Measurements from ENCODE around the gene CEMIP. TPM values are rescaled to one million over a fixed set of nuclear protein-coding genes. Genes with fewer than 3 reads are reported as not detected.
"Not testable (repeated sequence)": the region's sequence is repeated elsewhere in the genome, so short reads cannot be mapped to it uniquely, and the experiment has no call there.

Gene CEMIP
- polyA plus RNA-seq, 3 donors: not detected

DNA sequence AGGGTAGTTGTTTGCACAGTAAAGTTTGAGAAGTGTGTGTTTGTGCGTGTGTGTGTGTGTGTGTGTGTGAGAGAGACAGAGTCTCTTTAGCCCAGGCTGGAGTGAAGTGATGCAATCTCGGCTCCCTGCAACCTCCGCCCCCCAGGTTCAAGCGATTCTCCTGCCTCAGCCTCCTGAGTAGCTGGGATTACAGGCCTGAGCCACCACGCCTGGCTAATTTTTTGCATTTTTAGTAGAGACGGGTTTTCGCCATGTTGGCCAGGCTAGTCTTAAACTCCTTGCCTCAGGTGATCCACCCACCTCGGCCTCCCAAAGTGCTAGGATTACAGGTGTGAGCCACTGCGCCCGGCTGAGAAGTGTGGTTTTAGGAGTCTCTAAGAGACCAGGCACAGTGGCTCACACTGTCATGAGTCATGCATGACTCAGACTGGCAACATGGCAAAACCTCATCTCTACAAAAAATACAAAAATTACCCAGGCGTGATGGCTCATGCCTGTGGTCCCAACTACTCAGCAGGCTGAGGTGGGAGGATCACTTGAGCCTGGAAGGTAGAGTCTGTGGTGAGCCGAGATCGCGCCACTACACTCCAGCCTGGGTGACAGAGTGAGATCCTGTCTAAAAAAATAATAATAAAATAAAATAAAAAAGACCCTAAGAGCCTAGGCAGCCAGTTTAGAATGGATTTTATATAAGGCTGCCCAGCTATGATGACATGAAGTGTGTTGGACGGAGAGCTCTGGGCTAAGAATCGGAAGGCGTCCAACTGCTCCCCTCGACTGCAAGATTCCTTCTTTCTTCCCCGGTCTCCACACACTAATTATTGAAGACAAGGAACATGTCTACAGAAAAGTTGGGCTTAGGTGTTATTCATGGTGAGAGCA is 176.6 kb downstream of the CEMIP start:
- H3K9ac ChIP-seq (ENCODE audit: insufficient read depth, low read length, poor library complexity, severe bottlenecking); H3K9me3 ChIP-seq (replicated peaks in 1 of 2; ENCODE audit: control insufficient read depth in 1 of 2, insufficient read depth in 1 of 2, low read length in 2 of 2); intact Hi-C loops (cut with micrococcal nuclease); H3K79me2 ChIP-seq (ENCODE audit: insufficient read depth, low read length); H4K20me1 ChIP-seq (ENCODE audit: insufficient read depth, low read length); H3K27ac ChIP-seq (ENCODE audit: low read depth in 1 of 2, low read length in 2 of 2); H3K27me3 ChIP-seq (ENCODE audit: control insufficient read depth in 2 of 2, insufficient read depth in 2 of 2, low read length in 2 of 2); H2AFZ ChIP-seq (ENCODE audit: insufficient read depth, low read depth, low read length, poor library complexity, severe bottlenecking); H3K27me3 Mint-ChIP-seq (ENCODE audit: low read depth in 3 of 3); H3K9me3 Mint-ChIP-seq; H3K4me2 ChIP-seq (replicated peaks; ENCODE audit: extremely low read depth, low read length, poor library complexity, severe bottlenecking); H3K4me3 ChIP-seq (replicated peaks in 1 of 3; ENCODE audit: low read depth in 2 of 3, low read length in 3 of 3): not testable (repeated sequence)
- peak overlapping the region in 5 of 7 donors; percentile 59 to 82 (median 67) for H3K27ac Mint-ChIP-seq
- H3K4me3 Mint-ChIP-seq: peak overlapping the region in 1 of 2 donors; percentile 19
- Histone ChIP-seq H3K36me3 (replicated peaks in 1 of 2; ENCODE audit: control insufficient read depth in 1 of 2, insufficient read depth in 2 of 2, low read length in 2 of 2) (peaks cover 24 to 37% of the 10 kb centered on the region in 2 donors), H3K4me1 (ENCODE audit: control insufficient read depth in 1 of 2, insufficient read depth in 2 of 2, low read length in 2 of 2) (peaks cover 17% of the 10 kb centered on the region in 2 donors)
- peak; percentile 53 to 83 (median 62) for DNase-seq
- WGBS (ENCODE audit: insufficient coverage): 73% methylated on average over 6 of the region's 19 CpGs
- peaks cover 43 to 55% of the 10 kb centered on the region in 2 donors for H3K36me3 Mint-ChIP-seq
- peaks cover 22% of the 10 kb centered on the region for H3K4me1 Mint-ChIP-seq

DNA sequence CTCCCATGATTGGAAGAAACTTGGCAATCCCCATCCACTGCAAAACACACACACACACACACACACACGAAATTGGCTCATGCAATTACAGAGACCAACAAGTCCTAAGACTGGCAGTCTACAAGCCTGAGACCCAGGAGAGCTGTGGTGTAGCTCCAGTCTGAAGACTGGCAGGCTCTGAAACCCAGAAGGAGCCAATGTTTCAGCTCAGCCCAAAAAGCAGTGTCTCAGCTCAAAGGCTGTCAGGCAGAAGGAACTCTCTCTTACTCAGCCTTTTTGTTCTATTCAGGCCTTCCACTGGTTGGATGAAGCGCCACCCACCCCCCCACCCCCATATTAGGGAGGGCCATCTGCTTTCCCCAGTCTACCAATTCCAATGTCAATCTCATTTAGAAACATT is 178.4 kb downstream of the CEMIP start:
- Histone ChIP-seq H2AFZ (ENCODE audit: insufficient read depth, low read depth, low read length, poor library complexity, severe bottlenecking) (no peak overlapping the region), H3K4me2 (replicated peaks; ENCODE audit: extremely low read depth, low read length, poor library complexity, severe bottlenecking) (no peak overlapping the region), H3K4me1 (ENCODE audit: control insufficient read depth in 1 of 2, insufficient read depth in 2 of 2, low read length in 2 of 2) (peaks cover 17% of the 10 kb centered on the region in 2 donors), H3K4me3 (replicated peaks in 1 of 3; ENCODE audit: low read depth in 2 of 3, low read length in 3 of 3) (no peak overlapping the region), H3K9me3 (replicated peaks in 1 of 2; ENCODE audit: control insufficient read depth in 1 of 2, insufficient read depth in 1 of 2, low read length in 2 of 2) (no peaks in the 10 kb centered on the region), H3K27me3 (ENCODE audit: control insufficient read depth in 2 of 2, insufficient read depth in 2 of 2, low read length in 2 of 2) (no peaks in the 10 kb centered on the region), H3K27ac (ENCODE audit: low read depth in 1 of 2, low read length in 2 of 2) (no peak overlapping the region), H3K9ac (ENCODE audit: insufficient read depth, low read length, poor library complexity, severe bottlenecking) (no peak overlapping the region), H4K20me1 (ENCODE audit: insufficient read depth, low read length) (no peaks in the 10 kb centered on the region), H3K79me2 (ENCODE audit: insufficient read depth, low read length) (no peaks in the 10 kb centered on the region), H3K36me3 (replicated peaks in 1 of 2; ENCODE audit: control insufficient read depth in 1 of 2, insufficient read depth in 2 of 2, low read length in 2 of 2) (peaks cover 19 to 24% of the 10 kb centered on the region in 2 donors)
- H3K27me3 Mint-ChIP-seq (ENCODE audit: low read depth in 3 of 3): peaks cover 1 to 5% (median 2%) of the 10 kb centered on the region in 3 donors
- H3K27ac Mint-ChIP-seq: peak overlapping the region in 2 of 7 donors; percentile 22 to 70
- intact Hi-C loops (cut with micrococcal nuclease): no loop called here
- TF ChIP-seq, protein P1, sequence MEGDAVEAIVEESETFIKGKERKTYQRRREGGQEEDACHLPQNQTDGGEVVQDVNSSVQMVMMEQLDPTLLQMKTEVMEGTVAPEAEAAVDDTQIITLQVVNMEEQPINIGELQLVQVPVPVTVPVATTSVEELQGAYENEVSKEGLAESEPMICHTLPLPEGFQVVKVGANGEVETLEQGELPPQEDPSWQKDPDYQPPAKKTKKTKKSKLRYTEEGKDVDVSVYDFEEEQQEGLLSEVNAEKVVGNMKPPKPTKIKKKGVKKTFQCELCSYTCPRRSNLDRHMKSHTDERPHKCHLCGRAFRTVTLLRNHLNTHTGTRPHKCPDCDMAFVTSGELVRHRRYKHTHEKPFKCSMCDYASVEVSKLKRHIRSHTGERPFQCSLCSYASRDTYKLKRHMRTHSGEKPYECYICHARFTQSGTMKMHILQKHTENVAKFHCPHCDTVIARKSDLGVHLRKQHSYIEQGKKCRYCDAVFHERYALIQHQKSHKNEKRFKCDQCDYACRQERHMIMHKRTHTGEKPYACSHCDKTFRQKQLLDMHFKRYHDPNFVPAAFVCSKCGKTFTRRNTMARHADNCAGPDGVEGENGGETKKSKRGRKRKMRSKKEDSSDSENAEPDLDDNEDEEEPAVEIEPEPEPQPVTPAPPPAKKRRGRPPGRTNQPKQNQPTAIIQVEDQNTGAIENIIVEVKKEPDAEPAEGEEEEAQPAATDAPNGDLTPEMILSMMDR (IDR thresholded peaks at IDR 0.05): no peak
- no peak for DNase-seq
- H3K4me3 Mint-ChIP-seq: no peak overlapping the region
- H3K9me3 Mint-ChIP-seq: peaks cover 0 to 2% (median 0%) of the 10 kb centered on the region in 7 donors
- H3K36me3 Mint-ChIP-seq: peaks cover 34 to 49% of the 10 kb centered on the region in 2 donors
- peaks cover 26% of the 10 kb centered on the region for H3K4me1 Mint-ChIP-seq
- WGBS (ENCODE audit: insufficient coverage): 83% methylated on average over 1 of the region's 2 CpGs
